Activated T-helper 17 cell treated with anti-CD3 and anti-CD28 coated beads, Interleukin-2, amount 50 U/mL, for 72 hours (primary cell): ENCODE data around the gene C19orf85. TPM values are rescaled to one million over a fixed set of nuclear protein-coding genes. Genes with fewer than 3 reads are reported as not detected.

Experiments used
- ATAC-seq: fragments of 150-1000 bp; cut with Tn5 transposase; replicated peaks from 2 replicates; pipeline ENCODE4 v1.10.0; 2021; ENCODE audit warnings: mild to moderate bottlenecking, moderate library complexity
- H3K27ac Mint-ChIP-seq: one replicate; pipeline ENCODE4 v1.8.0; 2022; ENCODE audit warnings: mixed read lengths
- H3K27me3 Mint-ChIP-seq: one replicate; pipeline ENCODE4 v1.8.0; 2022; ENCODE audit warnings: mixed read lengths
- H3K36me3 Mint-ChIP-seq: one replicate; pipeline ENCODE4 v1.8.0; 2022; ENCODE audit warnings: low read depth, mild to moderate bottlenecking, mixed read lengths
- H3K4me1 Mint-ChIP-seq: one replicate; pipeline ENCODE4 v1.8.0; 2022; ENCODE audit warnings: mixed read lengths
- H3K4me3 Mint-ChIP-seq: one replicate; pipeline ENCODE4 v1.8.0; 2022; ENCODE audit warnings: mild to moderate bottlenecking, mixed read lengths
- H3K9me3 Mint-ChIP-seq: one replicate; pipeline ENCODE4 v1.8.0; 2022; ENCODE audit warnings: mixed read lengths
- total RNA-seq, 2 donors: library from RNA; stranded (reverse); gene quantifications; one replicate each; pipeline ENCODE4 v1.2.3, GENCODE V29; 2022

Gene C19orf85
- total RNA-seq, 2 donors from 2014 or later: not detected

- Mint-ChIP-seq H3K4me3 (peak within 1 kb of the TSS; percentile 70), H3K27me3 (no peaks in the 10 kb centered on the region), H3K36me3 (peaks cover 4% of the 10 kb centered on the region), H3K4me1 (peaks cover 8% of the 10 kb centered on the region), H3K9me3 (no peaks in the 10 kb centered on the region), H3K27ac (peak within 1 kb of the TSS; percentile 75)
- ATAC-seq: peak; percentile 73
Measured at GRCh38 chr19:55484593-55485438, 20.3 kb upstream of the C19orf85 start, which contains the start of gene NAT14. TSS of gene NAT14 (plus strand) at chr19:55485188. CDS start at chr19:55485709, 521 bp downstream.

GRCh38 chr19:55483706-55484592 lies 19.4 kb upstream of the C19orf85 start:
- no peak overlapping the region for H3K27ac Mint-ChIP-seq
- H3K27me3 Mint-ChIP-seq: no peaks in the 10 kb centered on the region
- H3K36me3 Mint-ChIP-seq: peaks cover 12% of the 10 kb centered on the region
- no peak for ATAC-seq
- peak overlapping the region; percentile 70 for H3K4me3 Mint-ChIP-seq
- H3K4me1 Mint-ChIP-seq: peaks cover 16% of the 10 kb centered on the region
- H3K9me3 Mint-ChIP-seq: no peaks in the 10 kb centered on the region

GRCh38 chr19:55482967-55483705 lies 18.6 kb upstream of the C19orf85 start:
- no peak overlapping the region for H3K4me3 Mint-ChIP-seq
- ATAC-seq: no peak
- H3K4me1 Mint-ChIP-seq: peaks cover 24% of the 10 kb centered on the region
- H3K36me3 Mint-ChIP-seq: peaks cover 20% of the 10 kb centered on the region
- no peaks in the 10 kb centered on the region for H3K27me3 Mint-ChIP-seq
- no peak overlapping the region for H3K27ac Mint-ChIP-seq
- H3K9me3 Mint-ChIP-seq: no peaks in the 10 kb centered on the region

GRCh38 chr19:55482156-55482961 lies 17.8 kb upstream of the C19orf85 start:
- Mint-ChIP-seq H3K27me3 (no peaks in the 10 kb centered on the region), H3K27ac (no peak overlapping the region), H3K36me3 (peaks cover 20% of the 10 kb centered on the region), H3K4me3 (no peak overlapping the region), H3K4me1 (peaks cover 29% of the 10 kb centered on the region), H3K9me3 (no peaks in the 10 kb centered on the region)
- no peak for ATAC-seq

- peaks cover 29% of the 10 kb centered on the region for H3K4me1 Mint-ChIP-seq
- no peaks in the 10 kb centered on the region for H3K27me3 Mint-ChIP-seq
- no peak for ATAC-seq
- H3K4me3 Mint-ChIP-seq: no peak overlapping the region
- H3K27ac Mint-ChIP-seq: no peak overlapping the region
- H3K9me3 Mint-ChIP-seq: no peaks in the 10 kb centered on the region
- peaks cover 20% of the 10 kb centered on the region for H3K36me3 Mint-ChIP-seq
Measured at GRCh38 chr19:55481794-55482155, 17.2 kb upstream of the C19orf85 start.

GRCh38 chr19:55481148-55481793 lies 16.7 kb upstream of the C19orf85 start:
- Mint-ChIP-seq H3K27me3 (no peaks in the 10 kb centered on the region), H3K27ac (no peak overlapping the region), H3K4me1 (peaks cover 29% of the 10 kb centered on the region), H3K36me3 (peaks cover 20% of the 10 kb centered on the region), H3K9me3 (no peaks in the 10 kb centered on the region), H3K4me3 (no peak overlapping the region)
- no peak for ATAC-seq

GRCh38 chr19:55479451-55480230 lies 15.1 kb upstream of the C19orf85 start:
- Mint-ChIP-seq H3K9me3 (no peaks in the 10 kb centered on the region), H3K27me3 (no peaks in the 10 kb centered on the region), H3K4me3 (no peak overlapping the region), H3K4me1 (peaks cover 24% of the 10 kb centered on the region), H3K36me3 (peaks cover 20% of the 10 kb centered on the region), H3K27ac (peak overlapping the region; percentile 72)
- no peak for ATAC-seq

- H3K4me1 Mint-ChIP-seq: peaks cover 24% of the 10 kb centered on the region
- peaks cover 20% of the 10 kb centered on the region for H3K36me3 Mint-ChIP-seq
- no peaks in the 10 kb centered on the region for H3K27me3 Mint-ChIP-seq
- H3K9me3 Mint-ChIP-seq: no peaks in the 10 kb centered on the region
- peak overlapping the region; percentile 72 for H3K27ac Mint-ChIP-seq
- peak overlapping the region; percentile 87 for H3K4me3 Mint-ChIP-seq
- ATAC-seq: no peak
Measured at GRCh38 chr19:55479045-55479444, 14.5 kb upstream of the C19orf85 start.

- Mint-ChIP-seq H3K4me3 (peak overlapping the region; percentile 87), H3K9me3 (no peaks in the 10 kb centered on the region), H3K4me1 (peaks cover 24% of the 10 kb centered on the region), H3K27ac (peak overlapping the region; percentile 72), H3K36me3 (peaks cover 20% of the 10 kb centered on the region), H3K27me3 (no peaks in the 10 kb centered on the region)
- no peak for ATAC-seq
Measured at GRCh38 chr19:55478364-55478763, 13.8 kb upstream of the C19orf85 start.

- H3K4me3 Mint-ChIP-seq: peak overlapping the region; percentile 87
- no peak for ATAC-seq
- no peaks in the 10 kb centered on the region for H3K9me3 Mint-ChIP-seq
- peaks cover 24% of the 10 kb centered on the region for H3K4me1 Mint-ChIP-seq
- H3K36me3 Mint-ChIP-seq: peaks cover 20% of the 10 kb centered on the region
- H3K27me3 Mint-ChIP-seq: no peaks in the 10 kb centered on the region
- H3K27ac Mint-ChIP-seq: peak overlapping the region; percentile 72
Measured at GRCh38 chr19:55477905-55478304, 13.4 kb upstream of the C19orf85 start.

GRCh38 chr19:55476100-55476775 lies 11.7 kb upstream of the C19orf85 start, which contains the start of gene ZNF628:
TSS of gene ZNF628 (plus strand) at chr19:55476617. CDS start at chr19:55479911, 3,294 bp downstream.
- peaks cover 20% of the 10 kb centered on the region for H3K36me3 Mint-ChIP-seq
- peak within 1 kb of the TSS; percentile 88 for H3K27ac Mint-ChIP-seq

More at GRCh38 chr19:55476100-55476775, 11.7 kb upstream of the C19orf85 start, which contains the start of gene ZNF628:
- peak; percentile 98 for ATAC-seq
- peak within 1 kb of the TSS; percentile 87 for H3K4me3 Mint-ChIP-seq
- no peaks in the 10 kb centered on the region for H3K9me3 Mint-ChIP-seq
- no peaks in the 10 kb centered on the region for H3K27me3 Mint-ChIP-seq
- peaks cover 24% of the 10 kb centered on the region for H3K4me1 Mint-ChIP-seq
